NCI-H1105 treated with DMSO at 0.1 percent for 48 hours (cell line): ENCODE measurements around the gene CYFIP2.
"Not testable (repeated sequence)": the region's sequence is repeated elsewhere in the genome, so short reads cannot be mapped to it uniquely, and the experiment has no call there.

Source experiments
- DNase-seq: peaks from one replicate; lab custom pipeline; 2025; lab: John Stamatoyannopoulos, UW

Gene CYFIP2

DNA sequence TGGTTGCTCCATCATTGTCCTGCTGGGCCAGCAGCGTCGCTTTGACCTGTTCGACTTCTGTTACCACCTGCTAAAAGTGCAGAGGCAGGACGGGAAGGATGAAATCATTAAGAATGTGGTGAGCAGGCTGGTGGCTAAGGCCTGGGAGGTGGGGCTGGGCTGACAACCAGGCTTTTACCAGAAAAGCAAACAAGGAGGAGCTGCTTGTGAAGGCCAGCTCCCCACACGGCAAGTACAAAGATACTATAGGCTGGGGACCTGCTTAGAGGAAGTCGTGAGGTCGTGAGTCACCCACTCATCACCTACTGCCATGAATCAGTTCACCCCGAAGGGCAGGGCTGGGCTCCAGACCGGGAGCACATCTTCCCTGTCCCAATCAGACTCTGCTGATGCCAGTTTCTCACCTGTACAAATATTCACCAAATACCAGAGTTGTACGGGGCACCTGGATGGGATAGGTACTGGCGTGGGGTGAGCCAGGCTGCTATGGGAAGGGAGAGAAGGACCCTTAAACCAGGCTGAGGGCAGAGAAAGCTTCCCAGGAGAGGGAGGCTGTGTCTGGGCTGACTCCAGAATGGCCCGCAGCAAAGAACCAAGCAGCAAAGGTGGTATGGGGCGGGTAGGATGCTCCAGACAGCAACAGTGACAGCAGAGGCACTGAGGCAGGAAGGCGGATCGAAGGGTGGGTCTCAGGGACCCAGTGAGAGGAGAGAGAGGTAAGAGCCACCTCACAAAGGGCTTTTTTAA, 124.8 kb downstream of the CYFIP2 start:
- no peak for DNase-seq

DNA sequence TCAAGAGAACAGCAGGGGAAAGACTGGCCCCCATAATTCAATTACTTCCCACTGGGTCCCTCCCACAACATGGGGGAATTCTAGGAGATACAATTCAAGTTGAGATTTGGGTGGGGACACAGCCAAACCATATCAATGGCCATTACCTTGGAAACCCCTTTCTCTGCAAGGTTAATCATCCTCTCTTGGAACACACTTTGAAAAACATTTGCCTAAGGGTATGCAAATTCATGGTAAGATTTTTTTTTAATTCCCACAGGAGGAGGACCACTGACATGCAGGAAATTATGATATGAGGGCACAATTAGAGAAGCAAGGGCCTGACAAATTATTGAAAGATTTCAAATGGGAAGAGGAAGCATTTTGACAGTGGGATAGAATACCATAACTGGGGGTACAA, 132.4 kb downstream of the CYFIP2 start:
- no peak for DNase-seq

DNA sequence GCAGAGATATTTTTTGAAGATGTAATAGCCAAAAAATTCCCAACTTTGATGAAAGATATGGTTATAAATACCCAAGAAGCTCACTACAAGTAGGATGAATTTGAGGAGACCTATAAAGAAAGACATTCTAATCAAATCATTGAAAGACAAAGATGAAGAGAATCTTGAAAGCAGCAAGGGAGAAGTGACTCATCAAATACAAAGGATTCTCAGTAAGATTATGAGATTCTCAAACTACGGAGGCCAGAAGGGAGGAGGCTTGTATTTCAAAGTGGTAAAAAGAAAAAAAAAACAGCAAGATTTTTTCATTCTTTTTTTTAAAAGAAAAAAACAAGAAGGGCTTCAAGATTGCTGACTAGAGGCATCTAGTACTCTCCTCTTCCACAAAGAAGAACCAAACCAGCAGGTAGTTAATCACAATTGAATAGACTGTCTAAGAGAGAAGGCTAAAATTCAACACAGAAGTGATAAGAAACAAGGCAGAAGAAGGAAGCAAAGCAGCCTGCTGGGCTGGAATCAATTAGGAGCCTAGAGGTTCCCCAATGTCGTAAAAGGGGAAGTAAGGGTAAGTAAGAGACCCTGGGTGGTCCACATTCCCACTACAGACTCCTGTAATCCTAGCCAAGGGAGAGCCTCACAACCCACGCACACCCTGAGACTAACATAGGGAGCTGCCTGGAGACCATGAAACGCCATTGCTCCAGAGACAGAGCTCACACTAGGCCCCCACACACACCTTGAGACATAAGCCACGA, 135.0 kb downstream of the CYFIP2 start:
- DNase-seq, result no peak

GRCh38 chr5:157415838-157416237, 149.9 kb downstream of the CYFIP2 start:
- DNase-seq, result no peak

DNA sequence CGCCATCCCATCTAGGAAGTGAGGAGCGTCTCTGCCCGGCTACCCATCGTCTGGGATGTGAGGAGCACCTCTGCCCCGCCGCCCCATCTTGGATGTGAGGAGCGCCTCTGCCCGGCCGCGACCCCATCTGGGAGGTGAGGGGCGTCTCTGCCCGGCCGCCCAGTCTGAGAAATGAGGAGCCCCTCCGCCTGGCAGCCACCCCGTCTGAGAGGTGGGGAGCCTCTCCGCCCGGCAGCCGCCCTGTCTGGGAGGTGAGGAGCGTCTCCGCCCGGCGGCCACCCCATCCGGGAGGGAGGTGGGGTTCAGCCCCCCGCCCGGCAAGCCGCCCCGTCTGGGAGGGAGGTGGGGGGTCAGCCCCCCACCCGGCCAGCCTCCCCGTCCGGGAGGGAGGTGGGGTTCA, 153.6 kb downstream of the CYFIP2 start:
- not testable (repeated sequence) for DNase-seq

- not testable (repeated sequence) for DNase-seq
These were observed 164.0 kb downstream of the CYFIP2 start for GRCh38 chr5:157429920-157430319.

GRCh38 chr5:157431544-157432200, 165.7 kb downstream of the CYFIP2 start:
- DNase-seq, result peak; percentile 16

DNA sequence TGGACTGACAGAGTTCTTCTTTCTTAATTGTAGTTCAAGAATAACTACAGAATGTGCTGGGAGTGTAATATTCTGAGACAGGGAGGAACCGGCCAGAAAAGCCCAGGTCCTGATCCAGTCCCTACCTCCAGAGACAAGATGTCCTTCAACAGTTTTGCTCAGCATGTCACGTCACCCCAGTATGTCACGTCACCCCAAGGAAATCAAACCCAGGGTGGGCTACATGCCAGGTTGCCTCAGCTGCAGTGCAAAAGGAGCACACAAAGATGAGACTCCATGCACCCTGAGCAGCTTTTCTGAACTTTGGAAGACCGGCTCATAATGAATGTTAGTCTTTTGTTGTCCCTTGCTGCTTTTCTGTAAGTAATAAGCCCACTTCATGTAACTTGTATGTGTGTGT, 168.2 kb downstream of the CYFIP2 start:
- no peak for DNase-seq

- peak; percentile 50 for DNase-seq
These were observed 177.2 kb downstream of the CYFIP2 start for GRCh38 chr5:157443041-157443549.

GRCh38 chr5:157444224-157444623, 178.3 kb downstream of the CYFIP2 start:
- DNase-seq, result no peak
